HG03469 (cell line): ENCODE data around the gene FUT4.
"Not testable (repeated sequence)": the region's sequence is repeated elsewhere in the genome, so short reads cannot be mapped to it uniquely, and the experiment has no call there.

Source experiments
- ATAC-seq: cut with Tn5 transposase; IDR thresholded peaks from one replicate; pipeline ENCODE4 v1.9.1; 2021; ENCODE audit warnings: mild to moderate bottlenecking, moderate library complexity, moderate number of reproducible peaks; ENCODE audit not compliant: unreplicated experiment

Gene FUT4, protein sequence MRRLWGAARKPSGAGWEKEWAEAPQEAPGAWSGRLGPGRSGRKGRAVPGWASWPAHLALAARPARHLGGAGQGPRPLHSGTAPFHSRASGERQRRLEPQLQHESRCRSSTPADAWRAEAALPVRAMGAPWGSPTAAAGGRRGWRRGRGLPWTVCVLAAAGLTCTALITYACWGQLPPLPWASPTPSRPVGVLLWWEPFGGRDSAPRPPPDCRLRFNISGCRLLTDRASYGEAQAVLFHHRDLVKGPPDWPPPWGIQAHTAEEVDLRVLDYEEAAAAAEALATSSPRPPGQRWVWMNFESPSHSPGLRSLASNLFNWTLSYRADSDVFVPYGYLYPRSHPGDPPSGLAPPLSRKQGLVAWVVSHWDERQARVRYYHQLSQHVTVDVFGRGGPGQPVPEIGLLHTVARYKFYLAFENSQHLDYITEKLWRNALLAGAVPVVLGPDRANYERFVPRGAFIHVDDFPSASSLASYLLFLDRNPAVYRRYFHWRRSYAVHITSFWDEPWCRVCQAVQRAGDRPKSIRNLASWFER

DNA sequence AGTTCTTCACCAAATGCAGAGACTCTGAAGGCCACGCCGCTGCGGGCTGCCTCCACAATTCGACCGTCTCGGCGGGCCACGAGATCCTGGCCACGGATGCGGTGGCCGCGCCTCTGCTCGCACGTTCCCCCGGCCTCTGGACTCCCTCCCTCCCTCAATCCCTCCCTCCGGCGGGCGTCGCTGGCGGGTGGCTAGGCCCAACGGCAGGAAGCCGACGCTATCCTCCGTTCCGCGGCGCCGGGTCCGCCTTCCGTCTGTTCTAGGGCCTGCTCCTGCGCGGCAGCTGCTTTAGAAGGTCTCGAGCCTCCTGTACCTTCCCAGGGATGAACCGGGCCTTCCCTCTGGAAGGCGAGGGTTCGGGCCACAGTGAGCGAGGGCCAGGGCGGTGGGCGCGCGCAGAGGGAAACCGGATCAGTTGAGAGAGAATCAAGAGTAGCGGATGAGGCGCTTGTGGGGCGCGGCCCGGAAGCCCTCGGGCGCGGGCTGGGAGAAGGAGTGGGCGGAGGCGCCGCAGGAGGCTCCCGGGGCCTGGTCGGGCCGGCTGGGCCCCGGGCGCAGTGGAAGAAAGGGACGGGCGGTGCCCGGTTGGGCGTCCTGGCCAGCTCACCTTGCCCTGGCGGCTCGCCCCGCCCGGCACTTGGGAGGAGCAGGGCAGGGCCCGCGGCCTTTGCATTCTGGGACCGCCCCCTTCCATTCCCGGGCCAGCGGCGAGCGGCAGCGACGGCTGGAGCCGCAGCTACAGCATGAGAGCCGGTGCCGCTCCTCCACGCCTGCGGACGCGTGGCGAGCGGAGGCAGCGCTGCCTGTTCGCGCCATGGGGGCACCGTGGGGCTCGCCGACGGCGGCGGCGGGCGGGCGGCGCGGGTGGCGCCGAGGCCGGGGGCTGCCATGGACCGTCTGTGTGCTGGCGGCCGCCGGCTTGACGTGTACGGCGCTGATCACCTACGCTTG is at the start of gene FUT4:
Gene FUT4, plus strand, starts transcription at position 227 of the 951 bp plus-strand sequence. Its CDS starts 213 bp downstream, at position 440.
- peak; percentile 76 for ATAC-seq

DNA sequence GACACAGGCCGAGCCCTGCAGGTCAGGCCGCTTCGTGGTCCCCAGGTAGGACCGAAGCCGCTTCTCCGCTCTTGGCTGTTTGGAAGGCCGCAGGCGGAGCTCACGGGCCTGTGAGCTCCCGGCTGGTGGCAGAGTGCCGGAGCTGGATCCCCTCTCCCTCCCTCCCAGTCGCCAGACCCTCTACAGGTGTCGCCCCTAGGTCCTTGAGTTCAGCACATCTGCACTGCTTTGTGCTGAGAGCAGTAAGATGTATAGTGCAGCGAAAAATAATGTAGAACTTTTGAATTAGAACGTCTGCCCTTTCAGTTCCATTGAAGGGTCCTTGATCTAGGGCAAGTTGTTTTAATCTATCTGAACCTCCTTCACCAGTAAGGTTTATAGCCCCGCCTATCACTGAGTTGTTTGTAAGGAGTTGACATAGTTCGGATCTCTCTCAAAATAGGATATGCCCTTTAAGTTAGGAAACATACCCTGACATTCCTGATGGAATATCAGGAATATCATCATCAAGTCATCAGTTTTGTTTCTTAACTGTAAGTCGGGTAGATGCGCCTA is 49.5 kb upstream of the FUT4 start:
- peak; percentile 22 for ATAC-seq

DNA sequence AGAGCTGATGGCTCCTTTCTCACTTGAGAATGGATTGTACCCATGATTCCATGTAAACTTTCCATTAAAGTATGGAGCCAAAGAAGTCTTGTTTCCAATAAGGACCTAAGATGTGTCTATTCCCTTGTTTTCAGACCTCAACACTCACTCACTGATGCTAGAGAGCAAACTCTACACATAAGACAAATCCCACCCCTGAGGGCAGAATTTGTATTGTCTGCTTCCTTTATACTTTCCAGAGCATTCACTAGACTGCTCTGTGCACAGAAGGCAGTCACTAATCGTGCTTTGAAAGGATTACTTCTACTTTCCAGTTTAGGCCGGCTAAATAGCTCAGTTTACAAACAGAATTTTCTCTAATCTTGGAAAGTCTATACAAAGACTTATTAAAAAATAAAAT is 43.5 kb upstream of the FUT4 start:
- ATAC-seq = no peak

DNA sequence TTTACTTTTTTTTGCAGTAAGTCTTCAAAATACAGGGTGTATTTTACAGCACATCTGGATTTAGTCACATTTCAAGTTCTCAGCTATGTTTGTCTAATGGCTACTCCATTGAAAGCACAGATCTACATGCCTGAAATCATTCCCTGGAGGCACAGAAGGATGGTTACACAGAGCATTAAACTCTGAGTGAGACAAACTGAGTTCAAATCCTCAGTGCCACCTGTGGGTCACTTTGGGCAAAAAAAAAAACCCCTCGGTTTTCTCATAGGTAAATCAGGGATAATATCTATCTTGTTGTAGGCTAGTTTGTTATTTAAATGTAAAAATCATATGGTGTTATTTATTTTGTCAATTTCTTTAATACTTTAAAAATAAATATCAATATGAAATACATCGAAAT is 42.2 kb upstream of the FUT4 start:
- no peak for ATAC-seq

DNA sequence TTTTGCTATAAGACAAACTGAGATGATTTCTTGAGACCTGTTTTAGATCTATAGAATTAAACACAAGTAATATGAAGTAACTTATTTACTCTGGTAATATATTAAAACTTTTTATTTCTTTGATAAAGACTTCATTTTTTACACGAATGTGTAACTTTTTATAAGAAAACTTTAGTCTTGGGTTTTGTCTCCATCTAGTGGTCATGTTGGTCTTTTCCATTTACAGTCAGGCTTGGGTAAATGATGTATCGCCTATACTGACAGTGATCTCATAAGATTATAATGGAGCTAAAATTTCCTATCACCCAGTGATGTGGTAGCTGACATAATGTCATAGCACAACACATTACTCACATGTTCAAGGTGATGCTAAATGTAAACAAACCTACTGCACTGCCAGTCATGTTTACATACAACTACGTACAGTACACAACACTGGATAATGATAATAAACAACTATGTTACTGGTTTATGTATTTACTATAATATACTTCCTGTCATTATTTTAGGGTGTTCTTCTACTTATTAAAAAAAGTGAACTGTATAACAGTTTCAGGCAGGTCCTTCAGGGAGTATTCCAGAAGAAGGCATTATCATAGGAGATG is 38.9 kb upstream of the FUT4 start:
- no peak for ATAC-seq

DNA sequence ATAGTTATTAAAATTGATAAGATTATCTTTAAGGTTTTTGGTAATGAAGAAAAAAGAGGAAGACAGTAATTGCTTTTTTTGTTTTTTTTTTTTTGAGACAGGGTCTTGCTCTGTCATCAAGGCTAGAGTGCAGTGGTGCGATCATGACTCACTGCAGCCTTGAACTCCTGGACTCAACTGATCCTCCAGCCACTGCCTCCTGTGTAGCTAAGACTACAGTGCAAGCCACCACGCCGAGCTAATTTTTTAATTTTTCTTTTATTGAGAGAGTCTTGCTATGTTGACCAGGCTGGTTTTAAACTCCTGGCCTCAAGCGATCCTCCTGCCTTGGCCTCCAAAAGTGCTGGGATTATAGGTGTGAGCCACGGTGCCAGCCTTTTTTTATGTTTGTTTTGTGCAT is 37.2 kb upstream of the FUT4 start:
- ATAC-seq = not testable (repeated sequence)

DNA sequence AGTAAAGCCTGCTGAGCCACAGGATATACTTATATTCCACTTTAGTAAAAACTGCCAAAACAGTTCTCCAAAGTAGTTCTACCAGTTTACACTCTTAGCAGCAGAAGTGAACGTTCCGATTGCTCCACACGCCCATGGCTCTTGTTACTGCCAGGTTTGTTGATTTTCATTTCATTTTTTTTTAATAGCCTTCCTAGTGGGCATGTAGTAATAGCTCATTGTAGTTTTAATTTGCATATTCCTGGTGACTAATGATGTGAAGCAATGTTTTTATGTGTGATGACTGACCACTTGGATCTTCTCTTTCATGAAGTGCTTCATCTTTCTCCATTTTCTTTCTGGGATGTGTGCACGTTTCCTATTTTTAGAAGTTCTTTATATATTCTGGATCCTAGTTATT is 36.2 kb upstream of the FUT4 start:
- ATAC-seq = no peak

DNA sequence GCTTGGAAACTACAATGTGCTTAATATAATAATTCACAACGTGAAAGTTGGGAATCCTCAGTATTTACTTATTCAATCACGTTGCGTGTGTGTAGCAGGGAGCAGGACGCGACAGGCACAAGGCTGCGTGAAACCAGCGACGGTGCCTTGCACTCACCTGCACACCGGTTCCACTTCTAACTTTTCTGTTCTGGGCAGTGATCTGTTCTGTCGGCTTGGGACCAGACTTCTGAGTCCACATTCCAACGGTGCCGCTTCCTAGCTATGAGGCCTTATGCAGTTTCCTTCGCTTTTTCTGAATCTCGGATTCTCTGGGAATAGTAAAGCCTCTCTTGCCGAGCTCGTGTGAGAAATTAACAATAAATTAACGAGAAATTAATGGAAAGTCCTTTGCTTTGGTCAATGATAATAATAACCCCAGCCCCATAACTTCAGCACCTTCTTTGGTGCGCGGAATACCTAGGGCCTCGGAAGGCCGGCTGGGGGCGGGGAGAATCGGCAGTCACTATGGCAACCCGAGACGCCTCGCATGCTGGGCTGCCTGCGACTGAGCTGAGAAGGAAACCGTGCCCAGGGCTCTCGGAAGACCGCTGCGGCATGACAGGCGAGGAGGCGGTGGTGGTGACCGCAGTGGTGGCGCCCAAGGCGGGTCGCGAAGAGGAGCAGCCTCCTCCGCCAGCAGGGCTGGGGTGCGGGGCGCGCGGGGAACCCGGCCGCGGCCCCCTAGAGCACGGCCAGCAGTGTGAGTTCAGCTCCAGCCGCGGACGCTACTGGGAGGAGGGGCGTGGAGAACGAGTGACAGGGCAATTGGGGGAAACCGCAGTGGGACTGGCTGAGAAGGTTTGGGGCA is 31.6 kb upstream of the FUT4 start, which contains the start of gene C11orf97:
Gene C11orf97, plus strand, starts transcription at position 530 of the 850 bp plus-strand sequence. Its CDS starts 68 bp downstream, at position 598.
- ATAC-seq = peak; percentile 70

DNA sequence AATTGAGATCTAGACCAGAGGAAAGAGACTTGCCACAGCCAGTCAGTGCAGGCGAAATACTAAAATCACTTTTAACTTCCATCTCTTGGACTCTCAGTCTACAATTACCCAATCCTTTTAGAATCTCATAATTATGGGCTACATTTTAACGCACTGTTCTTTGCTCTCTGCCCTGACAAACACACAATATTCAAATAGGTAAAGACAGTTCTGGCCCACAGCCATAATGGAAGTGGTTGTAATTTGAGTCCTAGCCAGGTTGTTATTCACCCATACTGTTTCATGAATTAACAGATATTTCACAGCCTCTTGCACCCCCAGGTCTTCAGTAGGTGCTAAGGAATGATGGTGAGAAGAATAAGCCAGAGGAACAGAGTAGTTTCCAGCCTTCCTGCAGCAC is 30.6 kb upstream of the FUT4 start:
- no peak for ATAC-seq

DNA sequence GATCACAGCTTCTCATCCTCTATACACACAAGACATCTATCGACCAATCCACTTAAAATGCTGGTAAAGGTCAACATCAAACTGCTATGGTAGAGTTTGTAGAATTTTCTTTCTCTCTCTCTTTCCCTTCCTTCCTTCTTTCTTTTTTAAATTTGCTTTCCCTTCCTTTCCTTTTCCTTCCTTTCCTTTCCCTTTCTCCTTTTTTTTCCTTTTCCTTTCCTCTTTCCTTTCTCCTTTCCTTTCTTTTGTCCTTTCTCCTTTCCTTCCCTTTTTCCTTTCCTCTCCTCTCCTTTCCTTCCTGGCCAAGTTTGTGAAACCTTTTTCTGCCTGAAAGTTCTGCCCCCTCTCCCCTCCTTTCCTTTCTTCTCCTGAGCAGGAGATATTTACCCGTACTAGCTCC is 28.3 kb upstream of the FUT4 start:
- no peak for ATAC-seq

DNA sequence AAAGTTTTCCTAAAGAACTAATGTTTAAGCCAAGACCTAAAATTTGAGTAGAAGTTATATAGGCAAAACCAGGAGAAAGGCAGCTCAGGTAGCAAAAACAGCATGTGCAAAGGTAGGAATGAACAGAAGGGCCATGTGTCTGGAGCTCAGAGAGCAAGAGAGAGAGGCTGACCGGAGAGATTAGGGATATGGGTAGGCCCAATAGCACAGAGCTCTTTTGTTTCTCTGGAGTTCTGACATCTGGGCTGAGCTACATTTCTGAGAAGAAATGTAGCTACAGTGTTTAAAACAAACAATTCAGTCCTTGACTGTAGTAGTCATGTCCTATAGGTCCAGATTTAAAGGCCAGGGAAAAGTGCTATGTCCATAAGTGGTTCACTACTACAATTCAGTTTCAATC is 27.0 kb upstream of the FUT4 start:
- no peak for ATAC-seq

DNA sequence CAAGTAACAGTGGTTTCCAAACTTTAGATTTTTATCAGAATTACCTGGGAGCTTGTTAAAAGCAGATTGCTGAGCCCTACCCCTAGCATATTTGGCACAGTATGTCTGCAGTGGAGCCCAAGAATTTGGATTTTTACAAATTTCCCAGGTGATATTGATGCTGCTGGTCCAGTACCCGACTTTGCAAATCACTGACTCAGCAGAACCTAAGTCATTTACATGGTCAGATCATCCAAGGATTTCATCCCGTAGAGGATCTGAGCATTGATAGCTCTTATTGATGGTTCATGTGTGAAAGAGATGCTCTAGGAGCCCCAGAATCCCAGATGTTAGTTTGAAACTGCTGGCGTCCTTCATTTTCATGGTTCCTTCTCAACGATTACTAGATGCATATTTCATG is 25.4 kb upstream of the FUT4 start:
- no peak for ATAC-seq

DNA sequence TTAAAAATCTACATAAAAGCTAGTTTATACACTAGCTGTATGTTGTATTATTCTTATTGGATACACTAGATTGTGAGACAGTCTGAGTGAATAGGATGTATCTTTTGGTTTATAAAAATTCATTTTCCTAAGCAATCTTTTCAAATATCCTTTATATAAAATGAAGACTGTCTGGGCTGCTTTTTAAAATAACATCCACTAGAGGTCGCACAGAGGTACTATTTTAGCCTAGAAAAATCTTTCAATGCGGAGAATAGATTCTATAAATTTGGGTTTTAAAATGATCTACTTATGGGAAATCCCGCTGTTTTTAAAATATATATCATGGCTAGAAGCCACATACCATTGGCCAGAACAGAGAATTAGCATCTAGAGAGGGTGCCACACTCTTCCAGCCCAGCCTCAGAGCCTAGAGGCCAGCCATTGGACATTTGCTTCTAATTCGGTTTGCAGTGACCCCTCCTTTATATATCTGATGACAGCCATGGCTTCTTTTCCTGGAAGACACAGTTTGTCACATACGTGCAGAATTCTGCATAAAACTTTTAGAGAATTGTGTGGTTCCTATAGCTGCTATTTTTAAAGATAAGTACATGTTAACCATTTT is 24.1 kb upstream of the FUT4 start:
- no peak for ATAC-seq

DNA sequence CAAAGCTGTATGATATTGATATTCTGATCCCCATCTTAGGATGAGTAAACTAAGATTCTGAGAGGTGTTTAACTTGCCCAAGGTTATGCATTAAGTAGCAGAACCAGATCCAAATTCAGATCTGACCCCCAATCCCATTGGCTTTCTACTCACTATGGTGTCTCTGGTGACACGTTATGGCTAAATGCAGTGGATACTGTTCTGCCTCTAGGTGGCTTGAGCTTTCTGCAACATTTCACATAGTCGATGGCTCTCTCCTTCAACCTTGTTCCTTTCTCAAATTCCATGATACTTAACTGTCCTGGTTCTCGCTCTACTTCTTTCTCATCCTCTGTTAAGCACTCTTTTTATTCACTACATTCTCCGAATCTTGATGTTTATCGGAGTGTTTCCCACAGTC is 22.0 kb upstream of the FUT4 start:
- ATAC-seq = peak; percentile 68

DNA sequence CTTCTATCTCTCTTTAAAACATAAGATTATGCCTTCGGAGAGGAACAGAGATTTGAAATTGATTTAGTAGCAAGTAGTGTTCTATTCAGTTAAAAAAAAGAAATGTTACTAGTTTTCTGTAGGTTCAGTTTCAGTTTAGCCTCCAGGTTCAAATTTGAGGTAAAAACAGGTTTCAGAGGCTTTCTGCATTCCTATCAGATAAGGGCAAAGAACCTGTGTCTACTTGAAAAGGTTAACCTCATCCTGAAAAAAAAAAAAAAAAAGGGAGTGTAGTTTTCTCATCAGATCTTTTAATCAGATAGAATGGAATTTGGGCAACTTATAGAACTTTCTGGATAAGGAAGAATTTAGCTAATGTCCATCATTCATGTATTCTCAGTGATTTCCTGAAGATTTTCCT is 19.4 kb upstream of the FUT4 start:
- ATAC-seq = no peak

DNA sequence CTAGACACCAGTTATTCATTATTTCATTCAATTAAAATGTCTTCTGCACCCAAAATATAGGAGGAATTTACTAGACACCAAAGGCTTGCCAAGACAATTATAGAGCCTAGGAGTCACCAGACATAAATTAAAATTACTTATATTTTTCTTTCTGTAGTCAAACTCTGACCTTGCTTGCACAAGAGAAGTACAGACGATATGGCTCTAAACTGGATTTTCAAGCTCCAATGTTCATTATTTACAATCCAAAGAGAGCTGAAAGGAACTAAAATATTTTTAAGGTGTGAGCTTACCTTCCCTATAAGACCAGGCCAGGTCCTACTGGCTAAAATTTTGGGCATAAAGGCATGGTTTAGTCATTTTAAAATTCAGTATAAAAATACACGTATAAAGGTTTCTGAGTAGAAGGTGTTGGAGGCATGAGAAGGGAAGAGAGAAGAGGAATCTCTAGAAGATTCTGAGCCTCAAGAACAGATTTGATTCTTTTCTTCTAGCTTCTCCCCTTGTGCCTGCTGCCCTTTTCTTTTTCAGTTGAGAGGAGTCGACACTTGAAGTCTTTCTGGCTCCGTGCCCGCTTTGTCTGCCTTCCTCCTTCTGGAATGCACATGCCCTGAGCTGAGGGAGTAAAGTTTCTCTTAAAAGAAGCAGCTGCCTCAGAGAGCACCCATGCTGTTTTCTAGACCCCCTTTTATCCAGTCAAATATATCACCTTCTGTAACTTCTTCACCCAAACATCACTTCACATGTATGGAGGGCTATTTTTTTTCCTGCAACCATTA is 18.0 kb upstream of the FUT4 start:
- ATAC-seq = no peak

DNA sequence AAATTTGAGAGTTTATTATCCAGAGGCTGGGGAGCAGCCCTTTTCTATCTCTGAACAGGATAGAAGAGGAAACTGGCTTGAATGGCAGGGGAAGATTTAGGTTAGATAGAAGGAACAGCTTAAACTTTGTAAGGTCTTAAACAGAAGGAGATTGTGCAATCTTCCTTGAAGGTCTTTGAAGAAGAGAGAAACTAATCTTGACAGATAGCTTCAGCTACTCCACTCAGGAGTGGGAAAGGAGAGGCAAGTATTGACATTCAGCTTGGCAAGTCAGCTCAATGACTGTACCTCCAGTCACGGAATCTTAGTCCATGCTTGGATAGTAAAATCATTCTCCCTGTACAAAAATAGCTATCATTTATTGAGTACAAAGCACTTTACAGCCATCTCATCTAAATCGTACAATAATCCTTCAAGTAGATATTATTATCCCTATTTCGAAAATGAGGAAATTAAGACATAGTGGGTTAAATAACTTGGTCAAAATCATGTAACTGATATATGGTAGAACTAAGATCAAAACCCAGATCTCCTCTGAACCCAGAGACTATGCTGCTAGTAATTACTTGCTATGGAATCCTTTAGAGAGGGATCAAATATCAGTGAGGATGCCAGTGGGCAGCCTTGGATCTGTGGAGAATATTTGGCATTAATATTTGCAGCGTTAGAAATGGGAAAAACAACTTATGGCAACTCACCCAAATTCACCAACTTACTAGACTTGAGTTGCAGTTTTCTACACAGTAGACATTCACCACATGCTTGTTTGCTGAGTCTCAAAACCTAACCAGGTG is 16.9 kb upstream of the FUT4 start:
- no peak for ATAC-seq

DNA sequence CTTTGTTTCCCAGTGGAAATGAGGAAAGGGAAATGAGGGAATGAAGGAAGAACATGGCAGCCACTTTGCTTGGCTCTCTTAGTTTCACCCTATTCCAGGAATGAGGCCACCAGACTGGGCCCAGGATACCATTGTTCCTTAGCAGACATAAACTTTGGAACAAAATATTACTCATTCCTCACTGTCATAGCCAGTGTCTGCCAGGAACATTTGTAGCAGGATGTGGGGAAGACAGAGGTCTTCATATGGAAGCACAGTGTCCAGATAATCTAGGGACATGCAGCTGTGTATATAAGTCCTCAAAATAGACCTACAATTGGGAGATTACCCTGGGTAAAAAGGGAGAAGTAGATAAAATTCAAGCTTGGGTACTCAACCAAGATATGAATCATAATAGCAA is 15.2 kb upstream of the FUT4 start:
- no peak for ATAC-seq
